Measurements from ENCODE around the gene ASCC1.

- no peak for TF ChIP-seq CTCF (conservative IDR thresholded peaks at IDR 0.05; ENCODE audit: low read depth, low read length)
- no peak for TF ChIP-seq EZH2 (IDR thresholded peaks at IDR 0.05; ENCODE audit: borderline replicate concordance, low read depth, low read length, poor library complexity, severe bottlenecking)
Measured at GRCh38 chr10:72253578-72253977, 37.5 kb upstream of the ASCC1 start.
